ENCODE results near the gene PLPP4. TPM values are rescaled to one million over a fixed set of nuclear protein-coding genes. Genes with fewer than 3 reads are reported as not detected.

The PLPP4 gene
- polyA plus RNA-seq, 1 donor from 2014 or later = 4.4 TPM

GRCh38 chr10:120530699-120531098 is 73.7 kb downstream of the PLPP4 start:
- Histone ChIP-seq H2AFZ (ENCODE audit: low read depth, low read length) (no peak overlapping the region), H3K27me3 (ENCODE audit: insufficient read depth, low read depth, low read length) (no peaks in the 10 kb centered on the region), H3F3A (ENCODE audit: insufficient read depth, low read length, poor library complexity, severe bottlenecking) (no peaks in the 10 kb centered on the region), H3K9me3 (ENCODE audit: low read length) (peaks cover 3% of the 10 kb centered on the region), H3K4me3 (ENCODE audit: low read length) (no peak overlapping the region), H3K9ac (ENCODE audit: low read length) (no peak overlapping the region), H4K20me1 (ENCODE audit: insufficient read depth) (no peaks in the 10 kb centered on the region), H3K27ac (ENCODE audit: low read length) (no peak overlapping the region), H3K4me2 (ENCODE audit: low read length) (no peak overlapping the region), H3K9me2 (ENCODE audit: insufficient read depth, low read length) (no peaks in the 10 kb centered on the region), H3K79me2 (replicated peaks; ENCODE audit: insufficient read depth, low read length) (no peaks in the 10 kb centered on the region), H3K36me3 (ENCODE audit: insufficient read depth, low read length) (no peaks in the 10 kb centered on the region)
- TF ChIP-seq REST (IDR thresholded peaks at IDR 0.05; ENCODE audit: borderline replicate concordance) (no peak), EZH2 (IDR thresholded peaks at IDR 0.05; ENCODE audit: borderline replicate concordance, insufficient read depth, low read length, poor library complexity, severe bottlenecking) (no peak), CTCF (IDR thresholded peaks at IDR 0.05; ENCODE audit: poor library complexity, severe bottlenecking) (no peak), EP300 (conservative IDR thresholded peaks at IDR 0.05; ENCODE audit: poor library complexity, severe bottlenecking) (no peak), RAD21 (conservative IDR thresholded peaks at IDR 0.05) (no peak), POLR2AphosphoS5 (IDR thresholded peaks at IDR 0.05) (no peak), MXI1 (conservative IDR thresholded peaks at IDR 0.05; ENCODE audit: poor library complexity, severe bottlenecking) (no peak), TAF1 (IDR thresholded peaks at IDR 0.05; ENCODE audit: low read depth) (no peak), SMC3 (conservative IDR thresholded peaks at IDR 0.05; ENCODE audit: poor library complexity) (no peak)

GRCh38 chr10:120538091-120538490 is 81.1 kb downstream of the PLPP4 start:
- H3F3A ChIP-seq (ENCODE audit: insufficient read depth, low read length, poor library complexity, severe bottlenecking) = no peaks in the 10 kb centered on the region
- no peak overlapping the region for H3K27ac ChIP-seq (ENCODE audit: low read length)
- no peak overlapping the region for H3K9ac ChIP-seq (ENCODE audit: low read length)
- H2AFZ ChIP-seq (ENCODE audit: low read depth, low read length) = no peak overlapping the region
- H3K9me3 ChIP-seq (ENCODE audit: low read length) = peaks cover 3% of the 10 kb centered on the region
- H3K27me3 ChIP-seq (ENCODE audit: insufficient read depth, low read depth, low read length) = no peaks in the 10 kb centered on the region
- H3K4me3 ChIP-seq (ENCODE audit: low read length) = no peak overlapping the region
- H3K36me3 ChIP-seq (ENCODE audit: insufficient read depth, low read length) = no peaks in the 10 kb centered on the region
- no peak overlapping the region for H3K4me2 ChIP-seq (ENCODE audit: low read length)
- TF ChIP-seq TAF1 (IDR thresholded peaks at IDR 0.05; ENCODE audit: low read depth) = no peak
- TF ChIP-seq SMC3 (conservative IDR thresholded peaks at IDR 0.05; ENCODE audit: poor library complexity) = no peak
- TF ChIP-seq EZH2 (IDR thresholded peaks at IDR 0.05; ENCODE audit: borderline replicate concordance, insufficient read depth, low read length, poor library complexity, severe bottlenecking) = no peak
- TF ChIP-seq RAD21 (conservative IDR thresholded peaks at IDR 0.05) = no peak
- no peak for TF ChIP-seq CTCF (IDR thresholded peaks at IDR 0.05; ENCODE audit: poor library complexity, severe bottlenecking)
- TF ChIP-seq POLR2AphosphoS5 (IDR thresholded peaks at IDR 0.05) = no peak
- no peak for TF ChIP-seq EP300 (conservative IDR thresholded peaks at IDR 0.05; ENCODE audit: poor library complexity, severe bottlenecking)
- no peak for TF ChIP-seq MXI1 (conservative IDR thresholded peaks at IDR 0.05; ENCODE audit: poor library complexity, severe bottlenecking)
- no peak for TF ChIP-seq REST (IDR thresholded peaks at IDR 0.05; ENCODE audit: borderline replicate concordance)
- H3K79me2 ChIP-seq (replicated peaks; ENCODE audit: insufficient read depth, low read length) = no peaks in the 10 kb centered on the region
- H4K20me1 ChIP-seq (ENCODE audit: insufficient read depth) = no peaks in the 10 kb centered on the region
- no peaks in the 10 kb centered on the region for H3K9me2 ChIP-seq (ENCODE audit: insufficient read depth, low read length)

All from neural cell (in vitro differentiated cells).